SK-N-SH treated with all-trans-retinoic acid at 6 μM for 48 hours (cell line): ENCODE results near the gene KIFAP3.

Experiments used
- ARNTL ChIP-seq: fragments of 450-650 bp; formaldehyde crosslinking; IDR thresholded peaks from 2 replicates; pipeline ENCODE4 v1.5.0; 2020; ENCODE audit warnings: low read depth, mild to moderate bottlenecking, moderate library complexity, borderline replicate concordance
- BACH2 ChIP-seq: fragments of 250-450 bp; sonication (Bioruptor Pico); IDR thresholded peaks from 2 replicates; pipeline ENCODE4 v1.9.0; 2021; ENCODE audit warnings: mild to moderate bottlenecking, borderline replicate concordance
- ESRRG ChIP-seq: fragments of 250-450 bp; sonication (Bioruptor Pico); IDR thresholded peaks from 2 replicates; pipeline ENCODE4 v1.6.1; 2021; ENCODE audit warnings: mild to moderate bottlenecking
- GLIS3 ChIP-seq: fragments of 250-450 bp; sonication (Bioruptor Pico); IDR thresholded peaks from 2 replicates; pipeline ENCODE4 v1.5.0; 2020; ENCODE audit warnings: mild to moderate bottlenecking, moderate library complexity
- ISL1 ChIP-seq: fragments of 250-450 bp; sonication (Bioruptor Pico); IDR thresholded peaks from 2 replicates; pipeline ENCODE4 v2.1.2; 2022; ENCODE audit warnings: mild to moderate bottlenecking, moderate library complexity
- POU6F1 ChIP-seq: fragments of 250-450 bp; sonication (Bioruptor Pico); IDR thresholded peaks from 2 replicates; pipeline ENCODE4 v1.8.0; 2021; ENCODE audit warnings: low read depth, mild to moderate bottlenecking, moderate library complexity, borderline replicate concordance
- ZFP3 ChIP-seq: fragments of 250-450 bp; sonication (Bioruptor Pico); IDR thresholded peaks from 2 replicates; pipeline ENCODE4 v1.5.0; 2020; ENCODE audit warnings: mild to moderate bottlenecking, moderate library complexity
- ZNF565 ChIP-seq: fragments of 450-650 bp; formaldehyde crosslinking; conservative IDR thresholded peaks from 2 replicates; pipeline ENCODE4 v1.5.0; 2020; ENCODE audit warnings: low read depth, mild to moderate bottlenecking, moderate library complexity

- TF ChIP-seq BACH2: no peak
- no peak for TF ChIP-seq ESRRG
- TF ChIP-seq ISL1 (CRISPR knock-in tag): no peak
- no peak for TF ChIP-seq ZFP3
- no peak for TF ChIP-seq GLIS3 (CRISPR knock-in tag)
- no peak for TF ChIP-seq ARNTL (CRISPR knock-in tag)
- no peak for TF ChIP-seq POU6F1 (CRISPR knock-in tag)
- no peak for TF ChIP-seq ZNF565 (CRISPR knock-in tag)
These were observed 130.4 kb downstream of the KIFAP3 start for GRCh38 chr1:169943963-169944526.
